Measurements from ENCODE around the gene ATP5PO. TPM values are rescaled to one million over a fixed set of nuclear protein-coding genes. Genes with fewer than 3 reads are reported as not detected.

ATP5PO gene
- total RNA-seq, 1 donor = 114 TPM

GRCh38 chr21:33901412-33902288 is 14.0 kb downstream of the ATP5PO start:
- no peak overlapping the region for H3K4me3 ChIP-seq (ENCODE audit: low read depth, low read length)
- TF ChIP-seq, protein P1, sequence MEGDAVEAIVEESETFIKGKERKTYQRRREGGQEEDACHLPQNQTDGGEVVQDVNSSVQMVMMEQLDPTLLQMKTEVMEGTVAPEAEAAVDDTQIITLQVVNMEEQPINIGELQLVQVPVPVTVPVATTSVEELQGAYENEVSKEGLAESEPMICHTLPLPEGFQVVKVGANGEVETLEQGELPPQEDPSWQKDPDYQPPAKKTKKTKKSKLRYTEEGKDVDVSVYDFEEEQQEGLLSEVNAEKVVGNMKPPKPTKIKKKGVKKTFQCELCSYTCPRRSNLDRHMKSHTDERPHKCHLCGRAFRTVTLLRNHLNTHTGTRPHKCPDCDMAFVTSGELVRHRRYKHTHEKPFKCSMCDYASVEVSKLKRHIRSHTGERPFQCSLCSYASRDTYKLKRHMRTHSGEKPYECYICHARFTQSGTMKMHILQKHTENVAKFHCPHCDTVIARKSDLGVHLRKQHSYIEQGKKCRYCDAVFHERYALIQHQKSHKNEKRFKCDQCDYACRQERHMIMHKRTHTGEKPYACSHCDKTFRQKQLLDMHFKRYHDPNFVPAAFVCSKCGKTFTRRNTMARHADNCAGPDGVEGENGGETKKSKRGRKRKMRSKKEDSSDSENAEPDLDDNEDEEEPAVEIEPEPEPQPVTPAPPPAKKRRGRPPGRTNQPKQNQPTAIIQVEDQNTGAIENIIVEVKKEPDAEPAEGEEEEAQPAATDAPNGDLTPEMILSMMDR (IDR thresholded peaks at IDR 0.05; ENCODE audit: insufficient read depth, low read depth, low read length) = peak; percentile 55
- DNase-seq (ENCODE audit: low read depth) = peak; percentile 69

- TF ChIP-seq, protein P1 (IDR thresholded peaks at IDR 0.05; ENCODE audit: insufficient read depth, low read depth, low read length) = no peak
- DNase-seq (ENCODE audit: low read depth) = peak; percentile 24
- no peak overlapping the region for H3K4me3 ChIP-seq (ENCODE audit: low read depth, low read length)
These were observed 16.4 kb downstream of the ATP5PO start for GRCh38 chr21:33899199-33899598.

DNA sequence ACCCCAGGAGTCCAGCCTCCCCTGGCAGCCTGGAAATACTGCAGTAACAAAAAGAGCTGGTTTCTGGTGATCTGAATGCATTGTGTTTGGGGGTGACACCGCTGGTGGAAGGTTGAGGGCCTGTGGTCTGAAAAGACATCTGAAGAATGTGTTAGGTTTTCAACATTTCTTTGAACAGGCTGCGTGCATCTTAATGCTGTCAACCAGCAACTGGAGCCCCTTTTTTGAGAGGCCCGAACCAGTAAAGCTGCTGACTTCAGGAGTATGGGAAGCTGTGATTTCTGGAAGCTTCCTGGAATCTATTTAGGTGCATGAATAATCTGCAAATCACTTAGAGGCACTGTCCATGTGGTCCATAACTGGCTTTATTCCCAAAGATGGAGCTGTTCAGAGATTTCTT is 17.0 kb downstream of the ATP5PO start:
- TF ChIP-seq, protein P1 (IDR thresholded peaks at IDR 0.05; ENCODE audit: insufficient read depth, low read depth, low read length) = no peak
- H3K4me3 ChIP-seq (ENCODE audit: low read depth, low read length) = no peak overlapping the region
- DNase-seq (ENCODE audit: low read depth) = no peak

DNA sequence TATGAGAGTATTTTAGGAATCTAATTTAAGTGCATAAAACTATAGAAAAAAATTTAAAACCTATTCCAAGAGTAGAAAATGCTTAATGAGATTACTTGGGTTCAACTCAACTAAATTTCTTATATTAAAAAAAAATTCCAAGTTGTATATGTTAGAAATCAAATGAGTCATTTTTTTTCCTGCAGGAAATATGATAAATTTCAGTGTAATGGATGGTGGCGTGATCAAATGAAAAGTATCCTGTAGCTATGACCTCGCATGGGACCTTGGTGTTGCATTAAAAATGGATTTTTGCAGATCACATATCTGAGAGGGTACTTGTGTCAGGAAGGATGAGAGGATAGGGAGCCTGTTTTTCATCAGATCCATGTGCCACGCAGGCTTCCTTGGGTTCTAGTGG is 17.9 kb downstream of the ATP5PO start:
- H3K4me3 ChIP-seq (ENCODE audit: low read depth, low read length) = no peak overlapping the region
- no peak for DNase-seq (ENCODE audit: low read depth)
- TF ChIP-seq, protein P1 (IDR thresholded peaks at IDR 0.05; ENCODE audit: insufficient read depth, low read depth, low read length) = no peak

- DNase-seq (ENCODE audit: low read depth) = no peak
- H3K4me3 ChIP-seq (ENCODE audit: low read depth, low read length) = no peak overlapping the region
These were observed 18.5 kb downstream of the ATP5PO start for GRCh38 chr21:33897098-33897497.

DNA sequence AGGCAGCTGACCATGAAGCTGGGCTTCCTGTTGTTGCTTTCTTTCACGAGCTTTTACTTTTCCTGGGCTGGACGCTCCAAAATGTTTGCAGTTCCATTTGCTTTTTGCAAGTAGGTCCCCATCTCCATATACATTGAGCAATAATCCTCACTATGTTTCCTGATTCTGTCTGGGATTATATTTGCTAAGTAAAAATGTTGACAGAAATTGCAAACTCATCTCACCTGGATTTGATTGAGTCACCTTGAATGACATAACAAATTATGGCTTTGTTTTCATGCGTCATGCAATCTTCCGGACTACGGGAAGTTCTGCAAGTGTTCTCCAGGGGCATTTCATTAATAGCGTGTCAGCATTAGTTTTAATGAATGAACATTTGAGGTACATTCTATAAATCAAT is 18.9 kb downstream of the ATP5PO start:
- TF ChIP-seq, protein P1 (IDR thresholded peaks at IDR 0.05; ENCODE audit: insufficient read depth, low read depth, low read length) = no peak
- no peak overlapping the region for H3K4me3 ChIP-seq (ENCODE audit: low read depth, low read length)
- DNase-seq (ENCODE audit: low read depth) = no peak

More at GRCh38 chr21:33897098-33897497, 18.5 kb downstream of the ATP5PO start:
- TF ChIP-seq, protein P1 (IDR thresholded peaks at IDR 0.05; ENCODE audit: insufficient read depth, low read depth, low read length) = no peak
